ENCODE data around the gene IER3IP1.
"Not testable (repeated sequence)": the region's sequence is repeated elsewhere in the genome, so short reads cannot be mapped to it uniquely, and the experiment has no call there.

IER3IP1 gene

GRCh38 chr18:47175898-47176575 lies at the start of gene IER3IP1:
TSS of gene IER3IP1 (minus strand) at chr18:47176364. CDS start at chr18:47176277, 87 bp downstream.
- DNase-seq = peak; percentile 89

GRCh38 chr18:47215554-47216138 lies 39.5 kb upstream of the IER3IP1 start:
- DNase-seq = peak; percentile 58

GRCh38 chr18:47209171-47209570 lies 33.0 kb upstream of the IER3IP1 start:
- no peak for DNase-seq

GRCh38 chr18:47206945-47207637 lies 30.9 kb upstream of the IER3IP1 start:
- DNase-seq = no peak

- peak; percentile 40 for DNase-seq
Observed at GRCh38 chr18:47204908-47205522, 28.9 kb upstream of the IER3IP1 start.

GRCh38 chr18:47203626-47204464 lies 27.7 kb upstream of the IER3IP1 start:
- no peak for DNase-seq

GRCh38 chr18:47195961-47196360 lies 19.8 kb upstream of the IER3IP1 start:
- DNase-seq = not testable (repeated sequence)

GRCh38 chr18:47191961-47192360 lies 15.8 kb upstream of the IER3IP1 start:
- no peak for DNase-seq

- no peak for DNase-seq
Observed at GRCh38 chr18:47187721-47188120, 11.6 kb upstream of the IER3IP1 start.

GRCh38 chr18:47184419-47185050 lies 8.4 kb upstream of the IER3IP1 start:
- DNase-seq = no peak

- DNase-seq = not testable (repeated sequence)
Observed at GRCh38 chr18:47182156-47182555, 6.0 kb upstream of the IER3IP1 start.

GRCh38 chr18:47180765-47181164 lies 4.6 kb upstream of the IER3IP1 start:
- DNase-seq = no peak

- peak; percentile 60 for DNase-seq
Observed at GRCh38 chr18:47179520-47179919, 3.4 kb upstream of the IER3IP1 start.

- DNase-seq = no peak
Observed at GRCh38 chr18:47175283-47175897, 774 bp downstream of the IER3IP1 start.

GRCh38 chr18:47174545-47175116 lies 1.5 kb downstream of the IER3IP1 start:
- DNase-seq = peak; percentile 1

- no peak for DNase-seq
Observed at GRCh38 chr18:47172476-47172875, 3.7 kb downstream of the IER3IP1 start.

GRCh38 chr18:47168913-47169312 lies 7.3 kb downstream of the IER3IP1 start:
- no peak for DNase-seq

- DNase-seq = no peak
Observed at GRCh38 chr18:47168509-47168908, 7.7 kb downstream of the IER3IP1 start.

- DNase-seq = no peak
Observed at GRCh38 chr18:47166294-47166693, 9.9 kb downstream of the IER3IP1 start.

- DNase-seq = no peak
Observed at GRCh38 chr18:47163241-47163640, 12.9 kb downstream of the IER3IP1 start.

GRCh38 chr18:47160256-47160655 lies 15.9 kb downstream of the IER3IP1 start:
- DNase-seq = no peak

All from NCI-H345 (cell line).